NCI-H1417 treated with DMSO at 0.1 percent for 48 hours (cell line): ENCODE results near the gene GLIS2.

Source experiments
- DNase-seq: peaks from one replicate; lab custom pipeline; 2025; lab: John Stamatoyannopoulos, UW

Gene GLIS2

DNA sequence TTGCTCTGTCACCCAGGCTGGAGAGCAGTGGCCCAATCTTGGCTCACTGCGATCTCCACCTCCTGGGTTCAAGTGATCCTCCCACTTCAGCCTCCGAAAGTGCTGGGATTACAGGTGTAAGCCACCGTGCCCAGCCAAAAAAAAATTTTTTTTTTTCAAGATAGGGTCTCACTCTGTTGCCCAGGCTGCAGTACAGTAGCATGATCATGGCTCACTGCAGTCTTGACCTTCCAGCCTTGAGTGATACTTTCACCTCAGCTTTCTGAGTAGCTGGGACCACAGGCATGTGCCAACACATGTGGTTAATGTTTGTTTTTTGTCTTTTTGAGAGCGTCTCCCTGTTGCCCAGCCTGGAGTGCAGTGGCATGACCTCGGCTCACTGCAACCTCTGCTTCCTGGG is 37.0 kb downstream of the GLIS2 start:
- DNase-seq = no peak

DNA sequence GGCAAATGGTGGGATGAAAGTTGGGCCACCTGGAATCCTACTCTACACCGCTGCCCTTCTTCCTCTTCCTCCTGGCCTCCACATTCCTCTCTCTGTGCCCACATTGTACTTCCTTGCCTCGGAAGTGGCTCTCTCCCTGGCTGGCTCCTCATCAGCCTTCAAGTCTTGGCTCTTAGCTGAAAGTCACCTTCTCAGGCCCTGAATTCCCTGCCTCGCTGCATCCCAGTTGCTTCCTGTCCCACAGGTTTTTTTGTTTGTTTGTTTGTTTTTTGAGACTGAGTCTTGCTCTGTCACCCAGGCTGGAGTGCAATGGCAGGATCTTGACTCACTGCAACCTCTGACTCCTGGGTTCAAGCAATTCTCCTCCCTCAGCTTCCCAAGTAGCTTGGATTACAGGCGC is 37.8 kb downstream of the GLIS2 start:
- no peak for DNase-seq

DNA sequence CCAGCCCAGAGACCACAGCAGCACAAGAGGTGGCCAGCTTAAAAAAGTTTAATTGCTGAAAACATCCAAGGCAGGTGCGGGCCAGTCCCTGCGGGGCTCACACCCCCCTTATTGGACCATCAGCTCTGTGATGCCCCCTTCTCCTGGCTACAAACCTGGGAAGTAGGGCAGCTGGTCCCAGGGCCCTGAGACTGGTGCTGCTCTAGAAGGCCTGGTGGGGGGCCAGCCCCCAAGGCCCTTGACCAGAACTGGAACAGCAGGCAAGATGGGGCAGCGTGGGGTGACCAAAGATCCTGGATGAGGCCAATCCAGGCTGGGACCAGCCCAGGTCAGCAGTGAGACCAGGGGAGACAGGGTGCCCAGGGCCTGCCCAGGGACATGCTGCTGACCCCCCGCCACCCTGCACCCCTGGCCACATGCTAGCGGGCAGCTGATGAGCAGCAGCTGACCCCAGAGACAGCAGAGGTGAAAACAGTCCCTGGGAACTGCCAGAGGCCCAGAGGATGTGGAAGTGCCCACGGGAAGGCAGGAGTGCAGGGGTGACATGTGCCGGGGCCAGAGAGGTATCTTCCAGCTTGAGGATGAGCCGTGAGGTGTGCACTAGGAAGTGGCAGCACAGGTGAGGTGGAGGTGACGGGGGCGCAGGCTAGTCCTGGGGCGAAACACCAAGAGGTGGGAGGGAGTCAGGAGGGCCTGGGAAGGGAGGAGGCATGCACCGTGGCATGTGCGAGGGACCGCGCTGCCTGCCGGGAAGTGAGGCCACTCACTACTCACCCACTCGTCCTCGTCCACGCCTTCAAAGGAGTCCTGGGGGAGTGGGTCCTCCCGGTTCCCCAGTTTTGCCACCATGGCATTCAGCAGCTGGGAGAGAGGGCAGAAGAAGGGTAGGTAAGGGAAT is 38.9 kb downstream of the GLIS2 start:
- DNase-seq = no peak

DNA sequence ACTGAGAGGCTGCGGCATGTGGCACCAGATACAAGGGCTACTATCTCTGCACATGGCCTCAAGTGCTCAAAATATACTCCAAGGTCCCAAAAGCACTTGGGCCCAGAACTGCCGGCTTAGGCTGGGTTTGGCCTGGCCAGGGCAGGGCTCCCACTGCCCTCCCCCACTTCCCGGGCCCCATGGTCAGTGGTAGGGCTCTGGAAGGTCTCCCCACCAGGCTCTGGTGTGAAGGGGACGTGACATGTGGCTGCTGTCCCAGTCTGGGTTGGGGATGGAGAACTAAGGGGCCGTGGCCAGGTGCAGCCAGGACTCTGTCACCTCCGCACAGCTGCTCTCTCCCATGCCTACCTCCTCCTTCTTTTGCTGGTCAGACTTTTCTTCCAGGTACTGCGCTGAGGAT is 41.0 kb downstream of the GLIS2 start:
- no peak for DNase-seq

DNA sequence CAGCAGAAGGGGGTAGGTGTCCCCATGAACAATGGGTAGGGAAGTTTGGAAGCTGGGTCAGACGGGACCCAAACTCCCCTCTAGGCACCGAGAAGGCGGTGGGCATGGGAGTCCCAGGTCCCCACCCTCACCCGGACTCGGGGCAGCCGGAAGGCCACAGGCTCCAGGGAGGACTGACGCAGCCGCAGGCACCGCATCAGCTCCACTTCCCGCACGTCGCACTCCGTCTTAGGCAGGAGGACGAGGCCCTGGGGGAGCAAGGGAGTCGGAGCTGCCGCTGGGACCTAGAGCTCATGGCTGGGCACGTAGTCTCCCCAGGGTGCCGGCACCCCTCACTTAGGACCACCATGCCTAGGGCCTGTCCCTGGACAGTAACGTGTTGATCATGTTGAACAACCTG is 42.4 kb downstream of the GLIS2 start:
- DNase-seq = no peak

DNA sequence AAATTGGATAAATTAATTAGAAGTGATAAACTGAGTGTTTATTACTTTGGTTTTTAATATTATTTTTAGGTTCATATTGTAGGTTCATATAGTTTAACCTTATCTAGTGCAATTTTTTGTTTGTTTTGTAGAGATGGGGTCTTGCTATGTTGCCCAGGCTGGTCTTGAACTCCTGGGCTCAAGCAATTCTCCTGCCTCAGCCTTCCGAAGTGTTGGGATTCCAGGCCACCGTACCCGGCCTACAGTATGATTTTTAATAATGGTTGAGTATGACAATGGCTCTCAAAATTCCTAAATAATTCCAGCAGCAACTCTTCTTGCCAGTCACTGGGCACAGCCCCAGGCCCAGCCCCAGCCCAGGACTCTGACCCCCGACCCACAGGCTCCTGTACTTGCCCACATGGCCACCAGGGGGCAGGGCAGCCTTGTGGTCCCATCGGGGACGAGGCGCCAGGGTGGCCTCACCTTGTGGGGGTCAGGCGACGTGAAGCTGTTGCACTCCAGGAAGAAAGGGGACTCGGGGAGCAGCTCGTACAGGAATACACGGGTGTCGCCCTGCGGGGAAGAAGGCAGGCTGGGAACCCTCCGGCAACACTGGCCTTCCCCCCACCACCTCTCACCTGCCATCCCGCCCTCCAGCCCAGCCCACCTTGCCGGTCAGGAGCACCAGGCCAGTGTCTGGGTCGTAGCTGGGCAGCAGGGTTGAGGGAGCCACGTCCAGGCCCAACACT is 43.1 kb downstream of the GLIS2 start:
- no peak for DNase-seq

DNA sequence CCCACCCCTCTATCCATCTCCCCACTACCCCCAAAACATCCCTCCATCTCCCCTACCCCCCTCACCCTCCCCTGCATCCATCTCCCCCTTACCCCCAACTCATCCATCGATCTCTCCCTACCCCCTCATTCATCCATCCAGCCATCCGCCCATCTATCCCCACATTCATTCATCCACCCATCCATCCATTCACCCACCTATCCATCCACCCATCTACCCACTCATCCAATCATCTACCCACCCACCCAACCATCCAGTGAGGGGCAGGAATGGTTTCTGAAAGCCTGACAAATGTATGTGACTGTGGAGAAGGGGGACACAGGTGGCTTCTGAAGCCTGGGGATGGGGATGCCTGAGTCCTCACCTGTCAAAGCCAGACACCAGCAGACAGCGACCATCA is 44.0 kb downstream of the GLIS2 start:
- DNase-seq = no peak

DNA sequence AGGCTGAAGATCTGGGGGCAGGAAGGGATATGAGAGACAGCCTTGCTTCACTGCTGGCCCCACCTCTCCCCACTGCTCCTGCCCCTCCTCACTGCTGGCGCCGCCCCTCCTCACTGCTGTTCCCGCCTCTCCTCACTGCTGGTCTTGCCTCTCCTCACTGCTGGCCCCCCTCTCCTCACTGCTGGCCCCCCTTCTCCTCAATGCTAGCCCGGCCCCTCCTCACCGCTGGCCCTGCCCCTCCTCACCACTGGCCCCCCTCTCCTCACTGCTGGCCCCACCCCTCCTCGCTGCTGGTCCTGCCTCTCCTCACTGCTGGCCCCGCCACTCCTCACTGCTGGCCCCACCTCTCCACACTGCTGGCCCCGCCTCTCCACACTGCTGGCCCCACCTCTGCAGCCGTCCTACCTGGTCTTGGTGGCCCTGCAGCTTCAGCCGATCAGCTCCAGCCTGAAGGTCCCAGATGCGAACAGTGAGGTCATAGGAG is 44.7 kb downstream of the GLIS2 start:
- no peak for DNase-seq

DNA sequence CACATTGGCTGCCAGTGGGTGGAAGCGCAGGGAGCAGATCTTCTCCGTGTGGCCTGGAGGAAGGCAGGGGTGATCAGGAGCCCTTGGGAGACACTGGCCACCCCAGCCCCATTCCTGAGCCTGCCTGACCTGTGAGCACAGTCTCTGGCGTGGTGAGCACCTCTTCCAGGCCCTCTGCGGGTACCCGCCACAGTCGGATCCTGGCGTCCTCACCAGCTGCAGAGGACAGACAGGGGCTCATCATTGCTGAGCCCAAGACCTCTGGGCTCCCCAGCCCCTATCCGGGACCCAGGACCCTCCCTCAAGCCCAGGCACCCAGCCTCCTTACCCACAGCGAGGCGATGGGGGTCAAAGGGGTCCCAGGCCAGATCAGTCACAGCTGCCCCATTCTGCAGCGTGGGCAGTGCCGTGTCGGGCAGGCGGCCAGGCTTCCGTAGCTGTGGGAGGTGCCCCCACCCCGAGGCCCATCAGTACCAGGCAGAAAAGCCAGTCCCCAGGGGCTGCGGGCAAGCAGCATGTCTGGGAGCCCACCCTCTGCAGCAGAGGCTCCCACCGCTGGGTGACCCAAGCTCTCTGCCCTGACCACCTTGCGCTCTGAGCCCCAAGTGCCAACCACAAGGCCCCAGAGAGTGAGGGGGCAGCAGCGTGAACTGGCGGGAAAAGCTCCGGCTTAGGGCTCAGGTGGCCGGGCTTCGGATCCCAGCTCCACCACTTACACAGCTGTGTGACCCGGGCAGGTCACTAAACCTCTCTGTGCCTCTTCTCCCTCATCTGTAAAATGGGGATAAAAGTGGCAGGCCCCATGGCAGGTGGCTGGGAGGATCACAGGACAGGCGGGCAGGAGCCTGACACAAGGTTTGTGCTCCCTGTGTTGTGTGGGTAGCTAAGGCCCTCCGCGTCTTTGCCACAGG is 45.4 kb downstream of the GLIS2 start:
- DNase-seq = no peak

DNA sequence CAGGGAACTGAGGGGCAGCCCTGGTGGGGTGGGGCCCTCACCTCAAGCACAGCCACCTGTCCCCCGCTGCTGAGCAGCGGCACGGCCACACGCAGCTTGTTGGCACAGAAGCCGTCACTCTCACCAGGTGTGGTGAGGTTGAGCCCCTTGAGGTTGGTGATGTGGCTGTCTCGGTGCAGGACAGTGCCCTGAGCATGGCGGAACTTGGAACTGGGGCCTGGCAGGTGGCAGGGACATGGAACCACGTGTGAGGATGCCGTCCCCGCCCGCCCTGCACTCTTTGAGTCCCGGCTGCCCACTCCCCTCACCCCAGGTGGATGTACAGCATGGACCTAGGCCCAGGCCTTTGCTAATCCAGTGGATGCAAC is 46.1 kb downstream of the GLIS2 start:
- DNase-seq = no peak

DNA sequence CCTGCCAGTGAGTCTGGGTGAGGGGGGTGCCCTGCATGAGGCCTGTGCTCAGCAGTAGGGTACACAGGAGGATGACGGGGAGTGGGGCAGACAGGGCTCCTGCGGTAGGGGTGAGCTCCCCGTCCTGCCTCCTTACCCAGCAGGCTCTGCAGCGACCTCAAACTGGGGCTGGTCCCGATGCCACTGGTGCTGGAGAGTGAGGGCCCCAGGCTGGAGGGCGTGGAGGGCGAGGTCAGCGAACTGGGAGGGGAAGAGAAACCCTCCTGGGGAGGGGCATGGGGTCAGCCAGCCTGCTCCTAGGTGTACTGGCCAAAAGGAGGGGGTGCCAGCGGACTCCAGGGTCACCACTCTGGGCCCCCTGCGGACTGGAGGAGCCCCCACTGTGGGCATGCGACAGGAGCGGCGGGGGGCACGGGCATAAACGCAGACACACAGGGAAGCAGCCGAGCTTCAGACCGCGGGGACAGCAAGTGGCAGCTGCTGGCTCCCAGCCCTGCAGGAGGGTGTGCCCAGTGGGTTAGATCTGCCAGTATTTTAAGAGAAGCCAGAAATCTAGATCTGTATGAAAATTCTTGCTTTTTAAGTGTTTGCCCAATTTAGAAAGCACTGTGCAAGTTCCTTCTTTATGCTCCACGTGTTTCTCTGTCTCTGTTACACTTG is 46.7 kb downstream of the GLIS2 start:
- DNase-seq = no peak

DNA sequence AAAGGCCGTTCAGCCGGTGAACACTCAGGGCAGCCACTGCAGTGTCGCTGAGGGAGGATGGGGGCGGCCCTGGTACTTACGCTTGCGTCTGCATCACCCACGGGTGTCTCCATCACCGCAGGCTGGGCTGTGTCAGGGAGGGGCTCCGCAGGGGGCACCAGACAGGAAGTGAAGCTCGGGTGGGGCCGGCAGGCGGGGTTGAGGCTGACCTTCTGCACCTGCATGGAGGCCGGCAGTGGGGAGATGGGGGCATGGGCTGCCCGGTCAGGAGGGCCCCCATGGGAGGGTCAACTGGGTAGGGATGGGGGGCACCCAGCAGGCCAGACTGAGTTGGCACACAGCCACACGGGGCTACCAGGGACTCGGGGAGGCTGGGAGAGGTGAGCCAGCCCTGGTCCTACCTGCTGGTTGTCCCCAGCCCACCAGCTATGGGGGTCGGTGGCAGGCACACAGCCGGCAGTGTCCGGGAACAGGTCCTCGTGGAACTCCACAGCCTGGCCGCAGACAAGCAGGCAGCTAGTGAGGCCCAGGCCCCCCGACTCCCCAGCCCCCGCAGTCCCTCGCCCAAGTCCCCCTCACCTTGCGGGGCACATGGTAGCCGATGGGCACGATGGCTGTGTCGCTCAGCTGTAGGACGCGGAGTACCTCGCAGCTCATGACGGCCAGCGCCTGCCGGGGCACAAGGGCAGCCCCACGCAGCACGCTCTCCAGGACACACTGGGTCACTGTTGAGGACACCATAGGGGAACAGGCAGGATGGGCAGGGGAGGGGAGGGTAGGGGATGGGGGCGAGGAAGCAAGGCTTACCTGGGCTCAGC is 48.5 kb downstream of the GLIS2 start:
- no peak for DNase-seq

DNA sequence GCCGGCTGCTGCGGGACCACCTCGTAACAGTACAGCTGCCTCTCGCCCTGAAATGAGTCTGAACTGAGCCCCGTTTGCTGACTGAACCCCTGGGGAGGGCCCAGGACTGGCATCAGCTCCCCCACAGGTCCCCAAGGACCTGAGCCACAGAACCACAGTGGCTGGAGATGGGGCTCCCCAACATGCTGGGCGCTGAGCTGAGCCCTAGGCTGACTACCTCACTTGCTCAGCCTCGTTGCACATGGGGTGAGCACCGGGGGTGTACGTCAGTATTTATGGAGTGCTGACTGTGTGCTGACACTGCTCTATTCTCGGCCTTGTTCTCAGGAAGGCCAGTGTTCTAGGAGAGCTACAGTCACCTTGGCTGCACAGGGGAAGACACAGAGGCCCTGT is 49.1 kb downstream of the GLIS2 start:
- no peak for DNase-seq

DNA sequence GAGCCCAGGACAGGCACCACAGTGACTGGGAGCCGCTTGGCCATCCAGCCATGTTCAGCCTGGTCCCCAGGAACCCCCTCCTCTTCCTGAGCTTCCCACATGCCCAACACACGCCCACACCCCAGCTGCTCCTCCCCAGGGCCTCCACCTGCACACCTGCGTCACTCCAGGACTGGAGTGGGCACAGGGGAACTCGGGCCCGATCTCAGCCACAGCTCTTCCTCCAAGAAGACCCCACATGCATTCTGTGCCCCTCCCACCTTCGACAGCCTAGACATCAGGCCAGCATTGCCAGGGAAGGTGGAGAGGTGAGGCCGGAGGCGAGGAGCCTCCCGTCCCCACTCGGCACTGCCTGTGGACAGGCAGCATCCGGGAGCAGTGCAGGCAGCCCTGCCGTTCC is 49.7 kb downstream of the GLIS2 start:
- no peak for DNase-seq

DNA sequence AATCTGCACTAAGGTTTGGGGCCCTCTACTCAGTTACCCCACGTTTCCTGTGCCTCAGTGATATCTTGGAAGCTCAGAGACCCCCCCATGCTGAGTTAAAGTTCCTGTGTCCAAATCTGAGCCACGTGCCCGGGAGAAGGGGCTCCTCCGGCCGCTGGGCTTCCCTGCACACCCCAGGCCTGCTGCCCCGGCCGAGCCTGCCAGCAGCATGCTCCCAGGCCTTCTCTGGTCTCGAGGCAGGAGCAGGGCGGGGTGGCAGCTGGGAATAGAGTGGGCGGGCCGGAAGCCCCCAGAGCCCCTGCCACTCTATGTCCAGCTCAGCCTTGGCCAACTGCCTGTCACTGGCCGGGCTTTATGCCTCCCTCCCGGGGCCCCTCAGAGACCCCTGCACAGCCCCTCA is 50.1 kb downstream of the GLIS2 start:
- DNase-seq = no peak

DNA sequence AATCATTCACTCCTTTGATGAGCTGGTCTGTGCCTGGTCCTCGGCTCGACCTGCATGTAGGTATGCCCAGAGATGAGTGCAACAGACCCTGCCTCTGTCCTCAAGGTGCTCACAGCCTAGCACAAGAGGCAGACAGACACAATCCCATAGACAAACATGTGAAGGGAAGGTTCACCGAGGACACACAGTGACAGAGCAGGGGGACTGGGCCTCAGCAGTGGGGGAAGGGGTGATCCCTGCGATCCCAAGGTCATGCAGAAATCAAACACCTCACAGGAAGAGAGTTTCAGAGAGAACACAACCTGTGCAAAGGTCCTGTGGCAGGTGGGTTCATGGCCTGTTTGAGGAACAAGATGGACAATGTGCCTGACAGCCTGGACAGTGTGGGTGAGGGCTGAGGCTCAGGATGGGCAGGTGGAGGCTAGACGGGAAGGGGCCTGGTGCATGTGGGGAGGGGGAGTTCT is 51.6 kb downstream of the GLIS2 start:
- DNase-seq = no peak

DNA sequence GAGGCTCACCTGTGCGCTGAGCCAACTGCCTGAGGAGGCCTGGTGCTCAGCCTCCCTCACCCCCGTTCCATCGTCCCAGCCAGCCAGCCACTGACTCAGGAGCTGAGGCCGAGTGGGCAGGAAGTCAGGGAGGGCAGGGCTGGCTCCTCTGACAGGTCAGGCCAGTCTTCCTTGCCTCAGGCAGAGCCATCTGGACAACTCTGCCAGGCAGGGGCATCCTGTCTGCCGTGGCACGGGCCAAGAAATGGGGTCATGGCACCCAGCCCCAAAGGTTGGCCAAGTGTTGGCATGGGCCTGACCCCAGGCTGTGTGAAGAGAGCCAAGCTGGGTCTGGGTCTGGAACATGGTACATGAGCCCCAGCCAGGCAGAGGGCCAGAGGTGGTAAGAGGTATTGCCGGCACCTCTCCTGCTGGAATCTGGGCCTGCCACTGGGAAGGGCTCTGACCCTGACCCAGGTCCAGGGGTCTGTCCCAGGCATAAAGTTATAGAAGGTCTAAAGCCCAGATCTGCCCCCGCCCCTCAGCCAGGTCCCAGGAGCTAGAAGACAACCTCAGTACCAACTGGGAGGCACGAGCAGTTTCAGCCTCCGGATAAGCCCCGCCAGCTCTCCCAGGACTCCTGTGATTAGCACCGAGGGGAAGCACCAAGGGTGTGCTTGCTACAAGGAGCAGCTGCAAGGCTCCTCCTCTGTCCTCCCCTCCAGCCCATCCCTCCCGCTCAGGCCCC is 53.3 kb downstream of the GLIS2 start:
- no peak for DNase-seq

DNA sequence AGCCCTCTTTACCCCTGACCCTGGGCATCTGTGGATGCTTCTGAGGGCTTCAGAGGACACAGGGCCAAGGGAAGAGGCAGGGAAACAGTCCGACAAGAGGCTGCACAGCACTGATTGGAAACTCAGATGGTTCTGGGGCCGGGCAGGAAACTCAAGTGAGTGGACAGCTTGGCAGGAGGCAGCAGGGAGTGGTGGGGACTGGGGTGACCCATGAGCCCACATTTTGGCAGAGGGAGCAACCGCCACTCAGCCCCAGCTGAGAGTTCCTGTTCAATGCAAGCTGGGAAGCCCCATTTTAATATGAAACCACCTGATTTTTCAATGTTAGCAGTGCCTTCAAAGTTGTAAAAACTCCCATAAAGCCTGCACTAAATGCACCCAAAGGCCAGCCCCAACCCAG is 54.3 kb downstream of the GLIS2 start:
- no peak for DNase-seq

DNA sequence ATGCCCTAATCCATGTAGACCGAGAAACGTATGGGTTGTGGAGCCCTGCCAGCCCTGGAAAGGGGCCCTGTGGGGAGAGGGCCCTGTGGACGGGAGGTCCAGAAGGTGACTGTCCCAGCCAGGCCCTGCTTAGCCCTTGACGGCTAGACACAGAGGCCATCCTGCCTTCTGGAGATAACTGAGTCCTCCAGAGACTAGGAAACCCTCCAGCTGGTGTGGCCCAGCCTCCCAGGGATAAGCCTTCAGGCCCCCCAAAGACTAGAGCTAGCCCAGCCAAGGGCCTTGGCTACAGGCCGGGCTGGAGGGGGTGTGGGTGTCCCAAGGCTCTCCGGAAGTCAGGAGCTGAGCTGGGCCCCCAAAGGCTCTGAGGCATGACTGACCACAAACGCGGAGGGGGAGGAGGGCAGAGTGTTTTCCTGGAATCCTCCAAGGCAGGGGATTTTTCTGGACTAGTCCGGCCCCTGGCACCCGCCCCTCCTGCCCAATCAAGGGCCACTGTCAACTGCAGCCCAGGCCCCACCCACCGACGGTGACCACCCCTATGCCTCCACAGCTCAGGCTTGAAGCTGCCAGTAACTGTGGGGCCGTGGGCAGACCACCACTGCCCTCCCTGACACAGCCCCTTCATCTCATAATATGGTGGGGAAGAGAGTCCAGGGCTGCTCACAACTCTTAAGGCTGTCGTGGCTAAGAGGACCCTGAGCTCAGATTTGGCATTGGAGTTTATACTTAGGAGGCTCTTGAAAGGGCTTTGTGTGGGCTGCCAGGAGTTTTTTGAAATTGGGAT is 54.9 kb downstream of the GLIS2 start:
- DNase-seq = no peak
